NCI-H82 treated with DMSO at 0.1 percent for 48 hours (cell line): ENCODE results near the gene ANKRD52.

Experiments
- DNase-seq: peaks from one replicate; lab custom pipeline; 2025; ENCODE audit not compliant: unreplicated experiment; lab: John Stamatoyannopoulos, UW

The ANKRD52 gene

DNA sequence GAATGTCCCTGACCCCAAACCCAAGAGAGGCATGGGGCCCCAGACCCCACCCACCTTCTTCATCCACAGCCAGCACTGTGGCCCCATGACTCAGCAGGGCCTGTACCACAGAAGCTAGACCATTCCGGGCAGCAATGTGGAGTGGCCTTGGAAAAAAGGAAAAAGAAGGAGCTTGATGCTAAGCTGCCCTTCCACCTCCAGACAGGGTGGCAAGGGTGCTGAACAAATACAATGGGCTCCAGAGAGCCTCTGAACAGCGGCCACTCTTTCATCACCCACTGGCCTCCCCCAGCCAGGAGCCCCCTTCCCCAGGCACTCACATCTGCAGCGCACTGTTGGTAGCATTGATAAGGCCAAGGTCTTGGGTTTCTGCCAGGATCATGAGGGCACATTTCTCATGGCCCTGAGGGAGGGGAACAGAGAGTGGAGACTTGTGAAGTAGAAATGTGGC is 14.4 kb downstream of the ANKRD52 start:
- DNase-seq, result no peak

DNA sequence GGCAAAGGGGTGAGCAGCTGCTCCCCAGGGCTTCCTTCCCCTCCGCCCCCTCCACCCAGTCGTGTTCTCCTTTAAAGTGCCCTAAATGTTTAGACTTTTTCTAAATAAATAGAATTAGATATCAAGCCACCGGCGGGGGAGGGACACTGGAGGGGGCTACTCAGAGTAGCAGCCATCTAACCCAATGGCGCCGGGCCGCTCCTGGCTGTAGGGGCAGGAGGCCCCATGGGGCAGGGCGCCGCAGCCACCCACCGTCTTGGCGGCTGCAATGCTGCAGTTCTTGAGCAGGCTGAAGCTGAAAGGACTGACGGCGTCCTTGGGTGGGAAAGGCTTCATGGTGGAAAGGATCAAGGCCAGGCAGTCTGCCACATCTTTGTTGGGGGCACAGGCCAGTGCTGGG is 15.2 kb downstream of the ANKRD52 start:
- no peak for DNase-seq

DNA sequence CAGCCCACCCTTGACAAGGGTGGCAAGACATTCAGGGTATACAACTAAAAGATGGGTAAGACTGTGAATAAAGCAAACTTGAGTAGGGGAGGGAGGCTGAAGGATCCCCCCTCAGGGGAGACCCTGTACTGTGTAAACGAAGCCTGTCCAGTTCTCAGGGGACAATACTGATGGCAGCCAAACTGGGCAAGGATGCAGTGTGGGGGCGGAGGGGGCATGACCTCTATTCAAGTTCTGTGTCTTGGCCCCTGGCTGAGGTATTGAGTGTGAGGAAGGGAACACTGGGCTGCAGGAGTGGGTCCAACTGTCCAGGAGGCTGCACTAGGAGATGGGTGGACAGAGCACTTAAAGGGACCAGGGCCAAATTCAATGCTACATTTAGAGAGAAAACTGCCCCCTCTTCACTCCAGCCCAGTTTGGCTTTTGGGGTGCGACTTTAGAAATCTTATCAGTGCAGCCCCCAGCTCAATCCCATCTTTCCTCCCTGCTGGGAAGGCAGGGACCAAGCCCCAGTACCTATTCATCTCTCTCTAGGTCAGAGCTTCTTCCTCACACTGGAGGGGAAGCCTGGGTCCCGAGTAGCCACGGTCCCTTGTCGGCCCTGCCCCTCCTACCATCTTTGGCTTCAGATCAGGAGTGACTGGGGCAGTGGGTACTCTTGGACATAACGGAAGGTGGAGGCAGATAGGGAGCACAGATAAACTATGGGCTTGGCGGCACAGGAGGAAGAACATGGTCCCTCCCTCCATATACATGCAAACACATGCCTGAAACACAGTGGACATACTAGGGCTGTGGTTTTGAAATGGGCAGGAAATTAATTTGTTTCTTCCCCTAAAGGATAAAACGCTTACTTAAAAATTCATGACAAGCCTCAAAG is 16.5 kb downstream of the ANKRD52 start:
- no peak for DNase-seq

DNA sequence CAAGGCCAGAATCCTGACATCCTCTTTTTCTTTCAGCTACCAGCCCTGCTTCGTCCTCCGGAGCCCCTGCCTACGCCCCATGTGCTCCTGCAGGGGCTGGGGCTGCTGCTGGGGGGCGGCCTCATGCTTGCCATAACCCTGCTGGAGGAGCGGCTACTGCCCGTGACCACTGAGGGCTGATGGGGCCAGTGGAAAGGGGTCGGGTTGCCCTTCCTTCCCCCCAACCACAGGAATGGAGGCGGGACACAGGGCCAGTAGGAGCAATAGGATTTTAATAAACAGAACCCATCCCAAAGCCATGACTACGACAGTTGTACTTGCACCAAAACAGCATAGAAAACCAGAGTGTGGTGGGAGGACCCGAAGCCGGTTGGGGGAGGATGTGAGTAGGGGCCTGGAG is 20.6 kb downstream of the ANKRD52 start:
- DNase-seq, result no peak

DNA sequence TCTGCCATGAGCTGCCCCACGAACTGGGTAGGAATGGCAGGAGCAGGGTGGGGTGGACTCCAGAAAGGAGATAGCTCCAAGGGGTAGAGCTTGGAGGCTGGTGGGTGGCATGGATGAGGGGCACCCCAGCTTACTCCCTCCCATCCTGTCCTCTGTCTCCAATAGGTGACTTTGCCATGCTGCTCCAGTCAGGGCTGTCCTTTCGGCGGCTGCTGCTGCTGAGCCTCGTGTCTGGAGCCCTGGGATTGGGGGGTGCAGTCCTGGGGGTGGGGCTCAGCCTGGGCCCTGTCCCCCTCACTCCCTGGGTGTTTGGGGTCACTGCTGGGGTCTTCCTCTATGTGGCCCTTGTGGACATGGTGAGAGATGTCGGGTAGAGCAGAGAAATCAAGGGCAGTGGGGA is 21.2 kb downstream of the ANKRD52 start:
- DNase-seq, result no peak

DNA sequence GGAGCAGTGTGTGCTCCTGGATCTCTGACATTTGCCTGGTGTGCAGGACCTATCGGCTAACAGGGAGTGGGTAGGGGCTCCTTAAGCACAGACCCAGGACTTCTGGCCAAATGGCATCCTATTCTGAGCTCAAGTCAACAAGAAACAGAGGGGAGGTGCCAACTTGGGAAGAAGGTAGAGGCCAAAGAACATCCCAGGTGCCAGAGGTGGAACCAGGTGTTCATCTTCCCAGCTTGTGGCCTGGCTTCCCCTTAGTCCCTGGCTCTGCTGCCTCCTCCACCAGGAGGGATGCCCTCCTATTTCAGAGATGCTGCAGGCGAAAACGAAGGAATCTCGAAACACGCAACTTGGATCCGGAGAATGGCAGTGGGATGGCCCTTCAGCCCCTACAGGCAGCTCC is 22.1 kb downstream of the ANKRD52 start:
- no peak for DNase-seq

DNA sequence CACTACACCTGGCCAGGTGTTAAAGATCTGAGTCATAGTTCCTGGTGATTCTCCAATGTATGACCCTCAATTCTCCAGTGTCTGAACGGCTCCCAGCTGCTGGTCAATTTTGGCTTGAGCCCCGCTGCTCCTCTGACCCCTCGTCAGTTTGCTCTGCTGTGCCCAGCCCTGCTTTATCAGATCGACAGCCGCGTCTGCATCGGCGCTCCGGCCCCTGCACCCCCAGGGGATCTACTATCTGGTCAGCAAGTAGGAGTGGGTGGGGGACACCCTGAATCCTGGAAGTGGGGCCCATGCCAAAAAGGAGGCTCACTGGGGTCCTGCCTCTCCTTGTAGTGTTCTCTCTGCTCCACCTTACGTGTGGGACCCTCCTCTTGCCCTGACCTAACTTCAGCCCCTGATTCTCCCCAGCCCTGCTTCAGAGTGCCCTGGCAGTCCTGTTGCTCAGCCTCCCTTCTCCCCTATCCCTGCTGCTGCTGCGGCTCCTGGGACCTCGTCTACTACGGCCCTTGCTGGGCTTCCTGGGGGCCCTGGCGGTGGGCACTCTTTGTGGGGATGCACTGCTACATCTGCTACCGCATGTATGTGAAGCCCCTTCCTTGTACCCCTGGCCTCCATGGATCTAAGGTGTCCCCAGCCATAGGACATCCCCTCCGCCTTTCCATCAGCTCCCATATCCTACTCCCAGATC is 23.3 kb downstream of the ANKRD52 start:
- DNase-seq, result no peak

DNA sequence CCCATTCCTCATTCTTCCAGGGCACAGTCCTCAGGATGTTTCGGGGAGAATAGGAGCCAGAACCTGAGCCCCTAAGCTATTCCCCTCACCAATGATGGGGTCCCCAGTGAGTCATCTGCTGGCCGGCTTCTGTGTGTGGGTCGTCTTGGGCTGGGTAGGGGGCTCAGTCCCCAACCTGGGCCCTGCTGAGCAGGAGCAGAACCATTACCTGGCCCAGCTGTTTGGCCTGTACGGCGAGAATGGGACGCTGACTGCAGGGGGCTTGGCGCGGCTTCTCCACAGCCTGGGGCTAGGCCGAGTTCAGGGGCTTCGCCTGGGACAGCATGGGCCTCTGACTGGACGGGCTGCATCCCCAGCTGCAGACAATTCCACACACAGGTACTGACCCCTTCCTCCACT is 27.0 kb downstream of the ANKRD52 start:
- DNase-seq, result no peak

DNA sequence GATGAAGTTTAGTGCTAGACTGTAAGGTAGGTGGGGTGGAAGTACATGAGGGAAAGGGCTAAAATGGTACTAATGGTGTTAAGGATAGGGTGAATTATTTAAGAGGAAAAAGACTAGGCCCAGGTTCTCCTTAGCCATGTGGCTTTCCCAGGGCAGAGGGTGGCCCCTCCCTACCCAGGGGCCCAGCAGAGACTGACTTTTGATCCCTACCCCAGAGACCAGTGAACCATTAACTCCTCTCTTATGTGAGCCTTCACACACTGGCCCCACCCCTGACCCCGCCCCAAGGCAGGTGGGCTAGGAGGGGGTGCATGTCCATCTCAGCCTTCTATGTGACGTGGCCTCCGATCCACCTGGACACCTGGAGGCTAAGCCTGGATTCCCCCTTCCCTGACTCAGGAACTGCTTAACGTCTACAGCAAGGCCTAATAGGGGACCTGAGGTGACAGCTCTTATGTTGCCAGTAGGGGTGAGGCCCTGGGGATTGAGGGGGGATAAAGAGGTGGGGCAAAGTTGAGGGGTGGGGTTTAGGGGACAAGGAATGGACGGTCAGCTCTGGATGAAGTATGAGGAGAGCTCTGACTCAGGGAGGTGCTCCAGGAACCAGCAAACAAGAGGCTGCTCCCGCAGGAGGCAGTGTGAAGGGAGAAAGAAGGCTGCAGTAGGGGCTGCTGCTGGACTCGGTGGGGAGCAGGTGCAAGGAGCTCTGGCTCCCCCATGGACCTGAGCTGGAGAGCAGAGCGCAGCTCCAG is 27.6 kb downstream of the ANKRD52 start:
- no peak for DNase-seq

DNA sequence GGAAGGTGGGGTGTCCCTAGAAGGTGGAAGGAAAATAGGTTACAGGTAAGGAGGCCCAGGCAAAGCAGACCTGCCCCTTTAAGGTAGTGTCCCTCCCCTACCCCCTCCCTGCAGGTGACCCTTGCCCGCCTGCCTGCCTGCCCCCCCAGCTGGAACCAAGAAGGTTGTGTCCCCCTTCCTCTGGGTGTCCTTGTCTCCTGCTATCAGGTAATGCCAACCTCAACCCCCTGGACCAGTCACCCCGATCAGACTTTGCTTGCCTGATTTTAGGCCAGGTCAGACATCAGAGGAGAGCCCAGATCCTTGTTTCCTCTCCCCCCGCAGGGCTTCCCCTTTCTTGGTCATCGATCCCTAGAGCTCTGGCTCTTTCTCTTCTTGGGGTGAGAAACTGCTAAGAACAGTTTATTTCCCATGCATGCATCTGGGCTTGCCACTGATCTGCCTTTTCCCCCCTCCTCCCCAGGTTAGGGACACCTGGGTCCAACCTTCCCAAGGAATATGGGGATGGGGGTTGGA is 28.2 kb downstream of the ANKRD52 start, which contains the start of gene SLC39A5:
Gene SLC39A5, plus strand, starts transcription at position 136 of the 516 bp plus-strand sequence. CDS start 1,224 bp downstream, outside the sequence.
- no peak for DNase-seq

DNA sequence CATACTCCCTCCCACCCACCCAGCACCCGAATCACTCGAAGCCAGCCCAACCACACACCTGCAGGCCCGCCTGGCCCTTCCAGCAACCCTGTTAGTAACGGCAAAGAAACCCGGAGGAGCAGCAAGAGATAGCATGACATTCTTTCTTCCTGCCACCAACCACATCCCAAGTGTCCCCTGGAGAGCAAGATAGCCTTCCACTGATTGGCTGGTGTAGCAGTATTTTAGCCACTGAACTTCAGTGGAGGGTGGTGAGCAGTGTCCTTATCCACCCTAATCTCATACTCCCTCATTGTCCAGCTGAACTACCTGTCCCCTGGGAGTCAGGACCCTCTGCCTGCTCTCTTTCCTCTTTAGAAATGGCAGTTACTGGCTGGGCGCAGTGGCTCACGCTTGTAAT is 29.1 kb downstream of the ANKRD52 start:
- DNase-seq, result no peak

DNA sequence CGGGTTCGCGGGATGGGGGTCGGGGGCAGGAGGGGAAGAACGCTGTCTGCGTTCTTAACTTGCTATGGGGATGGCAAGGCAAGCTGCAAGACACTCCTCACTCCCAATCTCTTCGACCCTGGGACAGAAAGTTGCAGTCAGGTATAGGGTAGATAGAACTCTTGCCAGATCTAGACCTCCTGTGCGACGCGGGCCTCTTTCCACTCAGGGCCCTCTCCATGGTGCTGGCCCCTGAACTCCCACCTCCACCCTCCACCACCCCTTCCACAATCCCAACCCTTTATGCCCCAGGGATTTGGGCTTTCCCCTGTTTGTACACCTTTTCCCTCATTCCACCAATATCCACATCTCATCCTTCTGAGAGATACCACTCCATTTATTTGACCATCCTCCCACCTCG is 33.2 kb downstream of the ANKRD52 start:
- no peak for DNase-seq

DNA sequence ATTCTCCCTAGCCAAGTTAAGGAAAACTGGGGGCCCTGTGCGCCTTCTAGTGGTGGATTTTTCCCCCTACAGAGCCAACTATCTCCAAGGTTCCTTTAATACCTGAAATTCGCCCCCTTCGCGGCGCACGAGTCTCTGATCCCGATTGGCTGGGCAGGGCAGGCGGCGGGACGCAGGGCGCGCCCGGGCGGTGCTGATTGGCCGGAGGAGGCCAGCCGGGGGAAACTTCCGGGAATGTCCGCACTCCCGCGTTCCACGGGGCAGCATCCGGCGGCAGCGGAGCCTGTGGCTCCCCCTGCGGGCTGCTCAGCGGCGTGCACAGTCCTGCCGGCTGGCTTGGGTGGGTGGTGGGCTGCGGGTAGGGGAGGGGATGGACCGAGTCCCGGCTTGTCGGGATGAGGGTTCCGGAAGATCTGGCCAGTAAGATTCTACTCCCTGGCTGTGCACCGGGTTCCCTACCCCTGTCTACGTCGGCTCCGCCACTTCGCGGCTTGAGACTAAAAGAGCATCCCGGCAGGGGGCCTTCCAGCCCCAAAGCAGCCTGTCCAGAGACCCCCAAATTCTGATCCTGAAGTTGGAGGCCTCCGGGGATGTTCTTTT is 34.0 kb downstream of the ANKRD52 start, which contains the start of gene NABP2:
Gene NABP2, plus strand, starts transcription at position 241 of the 600 bp plus-strand sequence. CDS start 515 bp downstream, outside the sequence.
- DNase-seq, result peak; percentile 95

DNA sequence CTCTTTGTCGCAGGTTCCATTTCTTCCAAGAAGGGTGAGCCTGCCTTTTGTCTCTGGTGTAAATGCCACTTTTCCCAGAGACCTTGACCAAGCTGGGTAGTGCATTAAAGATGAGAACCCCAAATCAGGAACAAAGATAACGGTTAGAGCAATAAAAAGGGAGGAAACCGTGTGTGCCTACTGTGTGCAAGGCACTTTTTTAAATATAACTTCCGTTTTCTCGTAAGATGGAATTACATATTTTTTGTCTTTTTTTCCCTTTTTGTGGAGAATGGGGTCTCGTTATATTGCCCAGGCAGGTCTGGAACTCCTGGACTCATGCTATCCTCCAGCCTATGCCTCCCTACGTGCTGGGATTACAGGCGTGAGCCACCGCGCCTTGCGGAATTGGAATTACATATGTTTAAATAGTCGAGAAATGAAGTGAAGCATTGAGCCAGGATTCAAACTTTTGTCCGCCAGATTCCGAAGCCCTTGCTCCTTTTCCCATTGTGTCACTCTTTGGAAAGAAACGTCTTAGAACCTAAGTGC is 34.5 kb downstream of the ANKRD52 start:
- no peak for DNase-seq

DNA sequence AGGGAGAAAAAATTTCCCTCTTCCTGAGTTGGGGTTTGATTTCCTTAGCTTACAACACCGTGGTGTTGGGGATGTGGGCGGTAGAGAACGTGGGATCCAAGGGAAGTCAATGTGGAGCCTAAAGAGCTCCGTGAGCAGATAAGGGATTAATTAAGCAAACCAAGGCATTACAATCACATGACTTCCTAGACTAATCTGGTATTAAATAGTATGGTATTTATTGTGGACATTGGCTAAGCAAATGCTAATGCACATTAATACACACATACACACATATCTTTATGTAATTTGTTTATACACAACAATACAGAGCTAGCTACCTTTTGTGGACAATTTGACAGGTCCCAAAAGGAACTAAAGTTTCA is 35.7 kb downstream of the ANKRD52 start:
- peak; percentile 62 for DNase-seq

DNA sequence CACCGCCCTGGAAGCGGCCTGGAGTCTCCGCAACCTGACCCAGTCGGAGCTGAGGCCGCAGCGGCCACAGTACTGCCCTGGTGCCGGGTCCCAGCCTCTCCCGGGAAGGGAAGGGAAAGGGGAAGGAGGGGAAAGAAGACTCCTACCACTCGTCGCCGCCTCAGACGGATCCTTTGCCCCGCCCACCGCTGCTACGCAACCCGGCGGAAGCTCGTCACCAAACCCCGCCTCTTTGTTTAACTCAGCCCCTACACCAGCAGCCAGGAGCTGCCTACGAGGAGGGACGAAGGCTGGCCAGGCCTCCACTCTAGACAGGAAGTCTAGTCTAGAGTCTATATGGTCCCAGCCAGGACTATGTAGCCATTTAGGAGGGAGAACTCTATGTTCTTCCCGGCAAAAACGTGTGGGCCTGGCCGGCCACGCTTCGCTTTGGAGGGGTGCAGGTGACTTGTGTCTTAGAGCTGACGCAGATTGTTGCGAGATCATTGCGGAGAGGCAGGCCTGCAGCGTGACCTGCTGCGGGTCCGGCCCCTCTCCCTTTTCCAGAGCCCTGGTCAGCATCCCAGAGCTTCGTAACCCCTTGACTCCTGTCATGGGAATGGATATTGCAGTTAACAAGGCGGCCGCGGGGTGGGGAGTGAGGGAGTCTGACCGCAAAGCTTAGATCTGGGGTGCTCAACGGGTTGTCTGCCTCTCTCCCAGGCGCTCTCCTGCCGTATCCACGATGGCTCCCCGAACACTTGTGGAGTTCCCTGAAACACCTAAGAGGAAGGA is 36.2 kb downstream of the ANKRD52 start, which contains the start of gene RNF41:
Gene RNF41, minus strand, starts transcription at position 166 of the 774 bp plus-strand sequence. CDS start 7,875 bp downstream, outside the sequence.
- DNase-seq, result peak; percentile 93

DNA sequence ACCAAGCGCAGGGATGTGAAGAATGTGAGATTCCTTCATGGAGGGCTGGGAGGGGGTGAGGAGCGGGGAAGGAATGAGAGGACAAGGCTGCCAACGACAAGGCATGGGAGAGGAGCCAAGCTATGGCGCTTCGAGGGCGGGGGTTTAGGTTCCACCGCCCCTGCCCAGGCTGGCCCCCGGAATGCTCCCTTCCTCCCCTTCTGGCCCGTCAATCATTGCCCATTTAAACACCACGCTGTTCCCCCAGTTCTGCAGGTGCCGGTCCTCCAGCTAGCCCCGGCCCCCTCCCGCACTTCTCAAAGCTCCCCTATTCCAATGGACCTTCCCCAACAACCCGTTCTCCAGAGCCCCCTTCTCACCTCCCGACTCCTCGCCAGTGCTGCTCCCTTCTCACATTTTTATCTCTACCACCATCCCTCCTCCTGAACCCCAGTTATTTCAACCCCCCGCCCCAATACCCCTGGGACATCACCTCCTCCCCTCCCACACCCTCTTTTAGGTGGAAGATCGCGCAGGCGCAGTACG is 36.9 kb downstream of the ANKRD52 start:
- no peak for DNase-seq

DNA sequence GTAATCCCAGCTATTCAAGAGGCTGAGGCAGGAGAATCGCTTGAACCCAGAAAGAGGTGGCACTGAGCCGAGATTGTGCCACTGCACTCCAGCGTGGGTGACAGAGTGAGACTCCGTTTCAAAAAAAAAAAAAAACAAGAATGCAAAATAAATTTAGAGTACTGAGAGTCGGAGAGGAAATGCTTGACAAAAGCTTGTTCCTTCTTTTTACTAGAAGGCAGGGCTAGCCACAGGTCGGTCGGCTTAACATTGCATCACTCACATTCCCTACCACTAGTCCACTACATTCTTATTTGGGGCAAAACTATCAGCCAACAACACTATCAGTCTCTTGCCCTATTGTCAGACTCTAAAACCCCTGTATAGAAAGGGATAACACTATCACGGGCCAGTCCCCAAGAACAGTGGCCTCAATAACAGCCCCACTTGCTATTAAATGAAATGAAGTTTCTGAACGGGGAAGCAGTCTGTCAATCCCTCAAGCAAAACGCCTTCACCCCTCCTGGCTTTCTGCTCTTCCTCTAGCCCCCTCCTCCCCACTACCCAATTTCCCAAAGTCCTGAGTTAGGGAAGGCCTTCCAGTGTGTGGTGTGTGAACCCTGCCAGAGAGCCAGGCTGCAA is 37.5 kb downstream of the ANKRD52 start:
- DNase-seq, result no peak

DNA sequence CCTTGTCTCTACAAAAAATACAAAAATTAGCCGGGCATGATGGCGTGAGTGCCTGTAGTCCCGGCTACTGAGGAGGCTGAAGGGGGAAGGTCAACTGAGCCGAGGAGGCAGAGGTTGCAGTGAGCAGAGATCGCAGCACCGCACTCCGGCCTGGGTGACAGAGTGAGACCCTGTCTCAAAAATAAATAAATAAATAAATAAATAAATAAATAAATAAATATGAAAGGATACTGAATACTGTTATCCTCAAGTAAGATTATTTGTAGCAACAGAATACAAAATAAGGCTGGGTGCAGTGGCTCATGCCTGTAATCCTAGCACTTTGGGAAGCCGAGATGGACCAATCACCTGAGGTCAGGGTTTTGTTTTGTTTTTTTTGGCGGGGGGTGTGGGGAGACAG is 38.3 kb downstream of the ANKRD52 start:
- no peak for DNase-seq
